Measurements from ENCODE around the gene MAGEB2. TPM values are rescaled to one million over a fixed set of nuclear protein-coding genes. Genes with fewer than 3 reads are reported as not detected.

MAGEB2 gene
- total and polyA plus RNA-seq, 10 of the 15 experiments (the other 5 are each of a cell fraction or from before 2014, with no cell fraction given), result not detected

GRCh38 chrX:30228526-30228925 lies 13.2 kb downstream of the MAGEB2 start:
- H3K4me2 ChIP-seq (ENCODE audit: control insufficient read depth, insufficient read depth), result no peak overlapping the region
- TF ChIP-seq CBX5 (IDR thresholded peaks at IDR 0.05; ENCODE audit: low read depth) (no peak), BCLAF1 (IDR thresholded peaks at IDR 0.05) (no peak), SMAD5 (IDR thresholded peaks at IDR 0.05; ENCODE audit: low read depth) (no peak), ZNF24 (IDR thresholded peaks at IDR 0.05) (no peak)
- H3K9me3 ChIP-seq (replicated peaks; ENCODE audit: control insufficient read depth, insufficient read depth, low read length), result no peaks in the 10 kb centered on the region
- H4K20me1 ChIP-seq (ENCODE audit: control insufficient read depth, insufficient read depth), result no peaks in the 10 kb centered on the region
- H3K27ac ChIP-seq (ENCODE audit: control insufficient read depth, insufficient read depth), result no peak overlapping the region
- no peaks in the 10 kb centered on the region for H3K79me2 ChIP-seq (ENCODE audit: control insufficient read depth, insufficient read depth, low read length)
- CTCF ChIA-PET, result no interaction called here
- no TSS peak for BruUV-seq (replicated peaks)
- no peaks in the 10 kb centered on the region for H3K27me3 ChIP-seq (replicated peaks in 1 of 2; ENCODE audit: control insufficient read depth in 2 of 2, insufficient read depth in 2 of 2, low read length in 1 of 2)
- DNase-seq (ENCODE audit: low read depth, low spot score) (no peak), FAIRE-seq (no peak), ATAC-seq (no peak)
- in situ Hi-C loops (cut with MboI), result no loop called here
- H2AFZ ChIP-seq (ENCODE audit: control insufficient read depth, low read depth, low read length), result no peak overlapping the region
- RAD21 ChIA-PET (ENCODE audit: unreplicated experiment), result no interaction called here
- intact Hi-C loops (cut with micrococcal nuclease; ENCODE audit: unreplicated experiment), result no loop called here
- 50% methylated on average over 1 of the region's 1 CpG for WGBS (ENCODE audit: insufficient coverage, insufficient replicate concordance, low lambda C conversion rate, missing lambda C conversion rate)
- H3K36me3 ChIP-seq (ENCODE audit: control insufficient read depth in 2 of 2, insufficient read depth in 2 of 2, low read length in 1 of 2), result no peaks in the 10 kb centered on the region
- SMC1A ChIA-PET (ENCODE audit: uncharacterized antibody, unreplicated experiment), result no interaction called here
- no peaks in the 10 kb centered on the region for H3K4me1 ChIP-seq (ENCODE audit: control insufficient read depth, insufficient read depth, low read length)
- no peak overlapping the region for H3K4me3 ChIP-seq
- POLR2A ChIA-PET, result no interaction called here
- no peak overlapping the region for H3K9ac ChIP-seq (ENCODE audit: control insufficient read depth, insufficient read depth, low read length)

- ATAC-seq (no peak), FAIRE-seq (no peak), DNase-seq (ENCODE audit: low read depth, low spot score) (no peak)
- no peak within 1 kb of the TSS for H3K9ac ChIP-seq (ENCODE audit: control insufficient read depth, insufficient read depth, low read length)
- no peaks in the 10 kb centered on the region for H4K20me1 ChIP-seq (ENCODE audit: control insufficient read depth, insufficient read depth)
- H3K79me2 ChIP-seq (ENCODE audit: control insufficient read depth, insufficient read depth, low read length), result no peaks in the 10 kb centered on the region
- no peak within 1 kb of the TSS for H3K27ac ChIP-seq (ENCODE audit: control insufficient read depth, insufficient read depth)
- CTCF ChIA-PET, result no interaction called here
- H3K27me3 ChIP-seq (replicated peaks in 1 of 2; ENCODE audit: control insufficient read depth in 2 of 2, insufficient read depth in 2 of 2, low read length in 1 of 2), result no peaks in the 10 kb centered on the region
- 40% methylated on average over 4 of the region's 4 CpGs for WGBS (ENCODE audit: insufficient coverage, insufficient replicate concordance, low lambda C conversion rate, missing lambda C conversion rate)
- POLR2A ChIA-PET, result no interaction called here
- no peaks in the 10 kb centered on the region for H3K4me1 ChIP-seq (ENCODE audit: control insufficient read depth, insufficient read depth, low read length)
- no peak within 1 kb of the TSS for H2AFZ ChIP-seq (ENCODE audit: control insufficient read depth, low read depth, low read length)
- SMC1A ChIA-PET (ENCODE audit: uncharacterized antibody, unreplicated experiment), result no interaction called here
- H3K4me2 ChIP-seq (ENCODE audit: control insufficient read depth, insufficient read depth), result no peak within 1 kb of the TSS
- no peak within 1 kb of the TSS for H3K4me3 ChIP-seq
- BruUV-seq (replicated peaks), result no TSS peak
- RAD21 ChIA-PET (ENCODE audit: unreplicated experiment), result no interaction called here
- H3K9me3 ChIP-seq (replicated peaks; ENCODE audit: control insufficient read depth, insufficient read depth, low read length), result no peaks in the 10 kb centered on the region
- no peaks in the 10 kb centered on the region for H3K36me3 ChIP-seq (ENCODE audit: control insufficient read depth in 2 of 2, insufficient read depth in 2 of 2, low read length in 1 of 2)
- intact Hi-C loops (cut with micrococcal nuclease; ENCODE audit: unreplicated experiment) (no loop called here), in situ Hi-C loops (cut with MboI) (no loop called here)
- TF ChIP-seq PBX3 (IDR thresholded peaks at IDR 0.05; ENCODE audit: insufficient replicate concordance, low read depth, low read length), result no peak
- no peak for TF ChIP-seq SIX5 (IDR thresholded peaks at IDR 0.05; ENCODE audit: low read depth, low read length, severe bottlenecking)
- TF ChIP-seq NBN (IDR thresholded peaks at IDR 0.05), result no peak
- no peak for TF ChIP-seq TCF12 (IDR thresholded peaks at IDR 0.05; ENCODE audit: low read depth, low read length)
- no peak for TF ChIP-seq PAX8 (IDR thresholded peaks at IDR 0.05)
- TF ChIP-seq WRNIP1 (IDR thresholded peaks at IDR 0.05; ENCODE audit: borderline replicate concordance, low read depth, low read length), result no peak
- TF ChIP-seq KAT2A (conservative IDR thresholded peaks at IDR 0.05; ENCODE audit: control insufficient read depth, low read depth, low read length), result no peak
- TF ChIP-seq NR2C2 (IDR thresholded peaks at IDR 0.05; ENCODE audit: borderline replicate concordance, control insufficient read depth, insufficient read length, low read depth), result no peak
- no peak for TF ChIP-seq CEBPB (IDR thresholded peaks at IDR 0.05; ENCODE audit: borderline replicate concordance in 1 of 2, low read depth in 2 of 2, low read length in 2 of 2)
- no peak for TF ChIP-seq ELK1 (IDR thresholded peaks at IDR 0.05; ENCODE audit: low read depth, low read length)
These were observed 15.0 kb downstream of the MAGEB2 start, which contains the start of gene MAGEB3 for GRCh38 chrX:30230395-30230794. TSS of gene MAGEB3 (plus strand) at chrX:30230657. CDS start at chrX:30235925, 5,268 bp downstream.

All from GM12878 (cell line).